ELF-1 (cell line): ENCODE measurements around the gene CCDC201.
A peak's percentile ranks its signal among the peaks of the same experiment; 100 is the strongest.

Experiments used
- DNase-seq: peaks from one replicate; pipeline ENCODE4 v3.0.0-alpha.2; 2016; ENCODE audit warnings: low read depth, low spot score

Gene CCDC201, protein sequence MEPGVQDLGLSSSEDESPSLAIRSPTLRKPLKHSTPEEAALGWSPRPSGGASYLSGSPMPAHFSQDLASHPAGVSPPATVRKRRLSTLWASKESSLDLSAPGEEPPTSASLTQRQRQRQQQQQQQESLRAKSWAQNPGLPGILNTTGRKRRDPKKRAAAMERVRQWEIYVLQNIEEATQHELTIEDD

DNA sequence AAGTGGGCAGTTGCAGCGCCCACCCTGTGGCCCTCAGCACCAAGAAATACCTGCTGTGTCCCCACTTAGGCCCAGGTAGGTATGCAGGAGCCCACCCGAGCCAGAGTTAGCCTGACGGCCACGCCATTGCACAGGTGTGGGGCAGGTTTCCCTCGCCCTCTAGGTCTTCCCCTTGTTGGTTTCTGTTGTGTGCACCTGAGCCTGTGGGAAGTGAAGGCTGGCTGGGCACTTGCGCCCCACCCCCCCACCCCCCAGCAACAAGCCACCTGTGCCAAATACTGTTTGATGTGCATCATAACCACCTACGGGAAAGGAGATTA lies at the start of gene CCDC201:
TSS of gene CCDC201 (minus strand) at position 48 of the 320 bp plus-strand sequence. CDS start 75 bp downstream, outside the sequence.
- no peak for DNase-seq

DNA sequence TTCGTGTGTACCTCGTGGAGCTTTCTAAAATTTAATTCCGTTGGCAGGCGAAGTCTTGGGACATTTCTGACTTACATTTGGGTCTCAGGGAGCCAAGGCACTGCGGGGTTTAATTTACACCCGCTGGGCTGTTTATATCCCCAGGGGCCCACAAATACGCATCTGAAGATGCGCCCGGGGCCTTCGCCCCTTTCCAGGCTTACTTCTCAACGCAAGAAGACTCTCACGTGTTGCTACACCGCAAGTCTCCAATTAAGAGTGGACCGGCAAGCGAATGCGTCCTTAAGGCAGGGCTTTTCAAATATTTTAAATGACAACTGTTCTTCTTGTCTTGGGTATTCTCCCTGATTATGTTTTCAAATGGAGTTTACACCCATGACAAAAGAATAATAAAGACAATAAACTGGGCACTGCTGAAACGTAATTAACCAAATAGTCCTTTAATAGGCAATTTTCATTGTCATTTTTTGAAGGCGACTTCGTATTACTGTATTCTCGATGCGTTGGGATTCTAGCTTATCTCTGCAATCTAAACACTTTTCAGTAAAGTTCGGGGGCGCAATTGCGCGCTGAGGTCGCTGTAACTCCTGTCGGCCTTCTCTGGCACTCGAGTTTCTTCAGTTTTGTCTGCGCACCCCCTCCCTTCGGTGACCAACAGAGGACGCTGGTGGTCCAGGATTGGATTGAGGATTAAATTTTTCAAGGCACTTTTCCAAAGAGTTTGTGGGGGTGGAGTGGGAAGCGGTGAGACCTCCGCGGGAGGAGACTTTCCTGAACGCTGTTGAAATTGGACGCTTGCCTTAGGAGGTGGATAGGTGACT lies 49.0 kb upstream of the CCDC201 start:
- peak; percentile 86 for DNase-seq

DNA sequence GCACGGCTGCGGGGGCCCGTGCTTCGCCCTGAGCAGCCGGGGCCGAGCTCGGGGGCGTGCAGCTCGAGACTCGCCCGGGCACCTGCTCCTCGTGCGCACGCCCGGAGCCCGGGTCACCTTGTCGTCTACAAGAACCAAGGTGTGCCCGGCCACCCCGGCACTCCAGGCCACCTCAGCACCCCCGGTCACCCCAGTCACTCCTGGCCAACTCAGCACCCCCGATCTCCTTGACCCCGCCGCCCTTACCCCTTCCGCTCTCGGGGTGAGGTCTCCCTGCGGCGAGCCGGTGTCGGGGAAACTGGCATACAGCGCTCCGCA lies 48.5 kb upstream of the CCDC201 start:
- DNase-seq, result no peak

DNA sequence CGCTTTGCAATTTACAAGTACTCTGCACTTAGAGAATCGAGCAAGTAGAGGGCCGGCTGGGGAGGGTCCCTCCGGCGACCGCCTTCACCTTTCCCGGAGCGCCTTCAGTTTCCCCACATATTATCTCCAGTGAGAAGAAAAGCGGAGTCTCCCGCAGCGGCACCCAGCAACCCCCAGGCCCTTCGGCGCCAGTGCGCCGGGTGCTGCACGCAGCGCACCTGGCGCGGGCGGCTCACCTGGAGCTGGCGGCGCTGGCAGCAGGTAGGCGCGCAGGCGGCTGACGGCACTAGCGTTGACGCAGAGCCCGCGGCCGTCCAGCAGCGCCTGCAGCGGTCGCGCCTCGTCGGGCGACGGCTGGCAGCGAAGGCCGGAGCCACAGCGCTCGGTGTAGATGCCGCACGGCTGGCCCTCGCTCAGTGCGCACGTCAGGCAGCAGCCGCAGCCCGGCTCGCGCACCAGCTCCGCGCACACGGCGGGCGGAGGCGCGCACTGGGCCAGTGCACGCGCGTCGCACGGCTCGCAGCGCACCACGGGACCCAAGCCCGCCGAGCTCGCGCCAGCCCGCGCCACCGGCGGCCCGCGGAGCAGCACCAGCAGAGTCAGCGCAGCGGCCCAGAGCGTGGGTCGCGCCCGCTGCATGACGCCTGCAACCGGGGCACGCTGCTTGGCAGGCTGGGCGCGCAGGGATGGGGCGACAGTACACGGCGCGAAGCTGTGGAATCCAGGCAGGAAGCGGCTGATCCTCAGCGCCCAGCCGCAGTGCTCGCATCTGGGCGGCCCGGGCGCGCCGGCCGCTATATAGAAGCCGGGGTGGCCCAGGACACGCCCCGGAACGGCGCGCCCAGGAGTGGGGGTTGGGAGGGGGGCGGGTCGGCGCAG lies 47.9 kb upstream of the CCDC201 start, which contains the start of gene IGFBP3:
TSS of gene IGFBP3 (minus strand) at position 771 of the 879 bp plus-strand sequence. CDS start at position 639, 132 bp downstream.
- DNase-seq, result peak; percentile 82

DNA sequence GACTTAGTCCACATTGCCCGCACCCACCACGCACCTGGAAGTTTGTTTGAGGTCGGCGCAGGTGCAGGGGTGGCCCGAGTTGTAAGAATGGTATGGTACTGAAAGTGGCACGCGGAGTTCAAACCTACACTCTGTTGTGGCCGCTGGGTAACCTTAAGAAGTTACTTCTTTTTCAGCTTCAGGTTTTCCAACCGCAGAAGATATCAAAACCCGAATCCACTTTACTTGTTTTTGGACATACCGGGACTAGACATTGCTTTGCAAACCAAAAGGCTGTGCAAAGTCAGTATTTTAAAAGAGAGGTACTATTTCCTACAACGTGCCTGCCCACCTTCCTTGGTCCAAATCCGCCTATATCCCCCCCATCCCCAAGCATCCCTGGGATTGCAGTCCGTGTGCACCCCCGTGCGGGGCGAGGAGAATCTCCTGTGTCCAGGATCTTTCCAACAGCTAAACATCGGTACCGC lies 47.1 kb upstream of the CCDC201 start:
- no peak for DNase-seq

DNA sequence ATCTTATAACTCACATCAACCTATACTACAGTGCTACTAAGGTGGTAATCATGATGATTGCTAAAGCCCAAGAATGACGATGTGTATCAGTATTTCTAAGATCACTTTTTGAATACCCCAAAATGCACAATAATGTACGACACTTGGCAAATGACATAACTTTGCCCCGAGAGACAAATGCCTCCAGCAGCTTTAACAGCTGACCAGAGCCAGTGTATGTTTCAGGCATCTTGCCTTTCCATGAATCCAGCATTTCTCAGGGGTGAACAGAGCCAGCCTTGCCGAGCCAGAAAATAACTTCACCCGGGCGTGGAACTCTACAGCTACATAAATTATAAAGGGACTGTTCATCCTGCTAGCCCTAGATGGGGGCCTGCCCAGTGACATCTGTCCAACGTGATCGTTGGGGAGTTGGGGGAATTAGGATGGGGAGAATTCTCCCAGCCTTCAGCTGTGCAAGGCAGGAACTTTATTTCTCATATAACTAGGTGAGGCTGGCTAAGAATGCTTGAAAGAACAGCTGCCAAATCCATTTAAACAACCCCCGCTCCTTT lies 46.4 kb upstream of the CCDC201 start:
- DNase-seq, result no peak

DNA sequence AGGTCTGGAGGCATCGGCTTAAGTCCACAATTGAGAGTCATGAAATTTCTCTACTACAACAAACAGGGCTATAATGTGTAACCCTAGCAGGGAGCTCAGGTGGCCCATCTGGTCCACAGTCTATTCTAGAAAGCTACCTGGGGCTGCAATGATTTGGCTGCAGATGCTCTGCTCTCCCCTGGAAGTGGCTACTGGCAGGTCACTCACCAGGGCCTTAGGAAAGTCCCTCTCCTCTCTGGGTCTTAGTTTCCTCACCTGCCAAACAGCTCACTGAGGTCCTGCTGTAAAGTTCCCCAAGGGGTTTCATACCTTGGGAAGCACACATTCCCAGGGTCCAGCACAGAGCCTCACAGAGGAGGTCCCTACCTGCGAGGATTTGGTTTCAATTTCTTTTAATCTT lies 45.7 kb upstream of the CCDC201 start:
- no peak for DNase-seq

DNA sequence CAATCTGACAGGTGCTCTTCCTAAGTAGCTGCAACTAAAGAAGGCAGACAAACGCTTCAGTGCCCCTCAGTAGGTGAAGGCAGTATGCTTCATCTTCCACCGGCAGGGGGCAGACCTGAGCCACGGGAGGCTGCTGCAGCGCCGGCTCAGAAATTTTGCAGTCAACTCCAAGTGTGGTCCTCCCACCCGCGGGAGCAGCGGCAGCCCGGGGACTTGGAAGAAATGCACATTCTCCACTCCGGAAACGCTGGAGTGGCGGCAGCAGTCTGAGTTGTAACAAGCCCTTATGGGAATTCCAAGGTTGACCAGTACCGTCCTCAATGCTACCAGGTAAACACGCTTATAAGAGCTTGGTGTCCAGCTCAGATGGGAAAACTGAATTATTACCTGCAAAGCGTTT lies 44.8 kb upstream of the CCDC201 start:
- DNase-seq, result peak; percentile 79

DNA sequence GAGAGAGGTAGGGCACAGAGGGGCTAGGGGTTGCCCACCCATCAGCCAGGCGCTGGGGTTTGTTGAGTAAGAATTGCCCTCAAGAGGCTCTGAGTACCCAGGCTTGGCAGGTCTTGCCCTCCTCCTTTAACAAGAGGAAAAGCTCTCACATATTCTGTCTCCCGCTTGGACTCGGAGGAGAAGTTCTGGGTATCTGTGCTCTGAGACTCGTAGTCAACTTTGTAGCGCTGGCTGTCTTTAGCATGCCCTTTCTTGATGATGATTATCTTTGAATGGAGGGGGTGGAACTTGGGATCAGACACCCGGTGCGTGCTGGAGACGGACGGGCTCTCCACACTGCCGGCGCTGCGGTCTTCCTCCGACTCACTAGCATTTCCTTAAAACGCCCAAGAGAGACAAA lies 44.2 kb upstream of the CCDC201 start:
- no peak for DNase-seq

DNA sequence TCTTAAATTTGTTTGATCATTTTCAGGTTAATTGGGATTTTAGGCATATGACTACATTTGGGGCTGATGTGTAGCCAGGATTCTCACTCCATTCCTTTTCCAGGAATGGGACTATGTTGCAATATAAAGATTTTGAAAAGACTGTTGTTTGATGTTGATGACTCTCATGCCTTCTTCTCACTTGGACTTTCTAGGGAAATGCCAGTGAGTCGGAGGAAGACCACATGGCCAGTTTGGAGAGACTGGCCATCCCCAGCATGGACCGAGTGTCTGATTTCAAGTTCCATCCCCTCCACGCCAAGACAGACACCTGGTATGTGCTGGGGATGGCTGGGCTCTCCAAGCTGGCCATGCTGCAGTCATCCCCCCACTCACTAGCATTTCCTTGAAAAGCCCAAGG lies 42.7 kb upstream of the CCDC201 start:
- no peak for DNase-seq

DNA sequence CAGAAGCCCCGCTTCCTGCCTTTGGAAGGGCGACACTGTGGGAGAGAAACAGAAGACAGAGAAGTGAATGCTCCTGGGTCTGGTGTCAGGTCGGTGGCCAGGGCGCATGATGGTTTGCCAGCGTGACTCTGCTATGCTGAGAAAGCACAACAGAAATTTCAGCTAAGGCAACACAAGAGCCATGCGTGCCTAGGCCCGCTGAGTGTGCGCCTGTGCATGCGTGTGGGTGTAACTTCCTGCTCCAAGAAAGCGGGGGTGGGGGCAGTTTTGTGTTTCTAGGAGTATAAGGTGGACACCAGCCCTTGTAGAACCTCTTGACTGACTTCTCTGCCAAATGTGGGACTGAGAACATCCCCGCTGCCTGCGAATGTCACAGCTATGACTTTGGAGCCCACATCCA lies 42.0 kb upstream of the CCDC201 start:
- no peak for DNase-seq

DNA sequence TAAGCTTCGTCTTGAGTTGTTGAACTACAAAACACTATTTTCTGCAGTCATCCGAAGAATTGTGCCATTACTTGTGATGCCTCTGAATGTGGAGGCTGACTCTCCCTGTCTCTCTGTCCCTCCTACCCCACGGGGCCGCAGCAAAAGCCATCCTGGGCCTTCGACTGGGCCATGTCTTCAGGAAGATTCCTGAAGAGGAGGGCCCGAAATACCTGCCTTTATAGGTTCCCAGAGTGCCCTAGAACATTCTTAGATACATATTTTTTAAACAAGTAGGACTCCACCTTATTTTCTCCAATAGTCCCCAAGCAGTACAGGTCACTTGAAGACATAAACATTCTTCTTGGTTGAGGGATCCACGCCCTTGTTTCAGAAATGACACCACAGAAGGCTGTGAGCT lies 40.1 kb upstream of the CCDC201 start:
- DNase-seq, result no peak

DNA sequence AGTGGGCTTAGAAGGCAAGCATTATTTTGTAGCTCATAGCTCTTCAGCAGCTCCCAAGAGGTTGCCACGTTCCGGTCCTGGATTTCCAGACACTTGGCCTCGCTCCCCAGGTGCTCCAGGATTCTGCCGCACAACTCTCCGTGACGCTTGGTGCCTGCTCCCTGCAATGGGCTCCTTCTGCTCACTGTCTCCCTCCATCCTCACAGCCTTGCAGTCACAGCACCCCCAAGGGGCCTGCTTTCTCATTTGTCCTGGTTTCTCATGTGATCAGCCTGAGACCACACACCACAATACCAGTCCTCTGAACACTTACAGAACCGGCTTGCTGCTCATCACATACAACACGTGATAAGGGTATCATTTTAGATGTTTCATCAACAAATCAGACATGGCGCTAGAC lies 38.4 kb upstream of the CCDC201 start:
- DNase-seq, result no peak

DNA sequence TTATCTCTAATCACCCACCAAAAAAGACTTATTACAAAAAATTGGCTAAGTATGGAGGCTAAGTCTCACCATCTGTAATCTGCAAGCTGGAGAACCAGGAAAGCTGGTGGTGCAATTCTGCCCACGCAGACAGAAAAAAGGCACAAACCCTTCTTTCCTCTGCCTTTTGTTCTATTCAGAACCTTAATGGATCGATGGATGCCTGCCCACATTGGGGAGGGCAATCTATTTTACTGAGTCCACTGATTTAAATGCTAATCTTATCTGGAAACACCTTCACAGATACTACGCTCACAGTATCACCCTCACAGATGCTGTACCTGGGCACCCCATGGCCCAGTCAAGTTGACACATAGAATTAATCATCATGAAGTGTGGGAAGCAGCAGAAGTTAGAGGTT lies 38.0 kb upstream of the CCDC201 start:
- no peak for DNase-seq

DNA sequence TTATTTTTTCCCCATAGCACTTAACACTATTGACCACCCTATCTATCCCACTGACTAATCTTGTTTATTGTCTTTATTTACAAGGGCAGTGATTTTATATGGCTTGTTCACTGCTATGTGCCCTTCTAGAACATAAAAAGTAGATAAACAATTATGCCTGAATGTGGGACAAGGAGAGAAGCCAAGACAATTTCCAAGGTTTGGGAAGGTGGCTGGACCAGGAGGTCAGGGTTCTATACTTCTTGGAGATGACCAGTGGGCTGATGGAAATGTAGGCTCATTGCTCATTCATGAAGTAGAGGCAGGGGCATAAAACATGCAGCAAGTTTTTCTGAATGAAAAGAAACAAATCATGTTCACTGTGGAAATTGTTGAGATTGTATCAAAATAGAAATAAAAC lies 36.7 kb upstream of the CCDC201 start:
- no peak for DNase-seq

DNA sequence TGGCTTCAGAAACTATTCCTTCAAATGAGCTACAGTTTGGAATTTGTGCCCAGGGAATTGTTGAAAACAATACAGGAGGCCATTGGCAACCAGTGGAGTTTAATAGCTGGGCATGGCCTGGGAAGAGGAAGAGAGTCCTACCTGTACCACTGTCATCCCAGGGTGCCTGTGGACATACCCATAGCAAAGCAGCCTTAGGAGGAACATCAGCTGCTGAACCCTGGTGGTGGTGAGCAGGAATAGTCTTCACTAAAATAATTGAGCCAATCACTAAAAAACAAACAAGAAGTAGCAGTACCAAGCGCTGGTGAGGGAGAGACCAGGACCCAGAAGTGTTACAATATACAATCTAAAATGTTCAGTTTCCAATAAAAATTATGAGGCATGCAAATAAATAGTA lies 29.9 kb upstream of the CCDC201 start:
- no peak for DNase-seq

DNA sequence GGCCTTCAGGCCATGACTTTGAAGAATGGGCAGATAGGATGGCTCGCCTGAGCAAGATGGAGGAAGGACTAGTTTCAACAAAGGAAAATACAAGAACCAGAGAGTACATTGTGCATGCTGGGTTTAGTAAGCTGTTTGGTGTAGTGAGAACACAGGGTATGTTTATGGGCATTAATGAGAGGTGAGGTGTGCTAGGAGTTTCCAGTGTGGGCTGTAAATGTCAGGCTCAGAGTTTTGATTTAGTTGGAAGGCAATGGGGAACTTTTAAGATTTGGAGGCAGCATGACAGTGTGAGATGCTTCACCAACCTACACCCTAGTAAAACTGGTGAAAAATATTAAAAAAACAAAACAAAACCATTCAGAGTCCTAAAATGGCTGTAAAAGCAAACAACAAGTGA lies 28.7 kb upstream of the CCDC201 start:
- no peak for DNase-seq

DNA sequence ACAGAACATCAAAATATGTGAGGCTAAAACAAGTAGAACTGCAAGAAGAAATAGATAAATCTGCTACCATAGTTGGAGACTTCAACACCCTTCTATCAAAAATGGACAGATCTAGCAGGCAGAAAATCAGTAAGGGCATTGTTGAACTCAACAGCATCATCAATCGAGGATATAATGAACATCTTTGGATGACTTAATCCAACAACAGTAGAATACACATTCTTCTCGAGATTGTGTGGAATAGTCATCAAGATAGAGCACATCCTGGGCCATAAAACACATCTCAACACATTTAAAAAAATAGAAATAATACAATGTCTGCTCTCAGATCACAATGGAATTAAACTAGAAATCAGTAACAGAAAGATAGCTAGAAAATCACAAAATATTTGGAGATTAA lies 25.3 kb upstream of the CCDC201 start:
- no peak for DNase-seq

DNA sequence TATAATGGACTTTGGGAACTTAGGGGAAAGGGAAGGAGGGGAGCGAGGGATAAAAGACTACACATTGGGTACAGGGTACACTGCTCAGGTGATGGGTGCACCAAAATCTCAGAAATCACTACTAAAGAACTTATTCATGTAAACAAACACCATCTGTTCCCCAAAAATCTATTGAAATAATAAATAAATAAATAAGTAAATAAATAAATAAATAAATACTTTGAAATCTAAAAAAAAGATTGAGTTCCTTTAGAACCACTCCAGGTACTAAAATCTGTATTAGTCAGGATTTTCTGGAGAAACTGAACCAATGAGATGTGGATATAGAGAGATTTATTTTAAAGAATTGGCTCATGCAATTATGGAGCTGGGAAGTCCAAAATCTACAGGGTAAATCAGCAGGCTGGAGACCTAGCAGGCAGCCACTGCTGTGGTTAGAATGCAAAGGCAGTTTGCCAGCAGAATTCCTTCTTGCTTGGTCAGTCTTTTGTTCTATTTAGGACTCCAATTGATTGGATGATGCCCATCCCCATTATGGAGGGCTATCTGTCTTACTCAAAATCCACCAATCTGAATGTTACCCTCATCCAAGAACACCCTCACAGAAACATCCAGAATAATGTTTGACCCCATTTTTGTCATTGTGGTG lies 24.3 kb upstream of the CCDC201 start:
- DNase-seq, result no peak

DNA sequence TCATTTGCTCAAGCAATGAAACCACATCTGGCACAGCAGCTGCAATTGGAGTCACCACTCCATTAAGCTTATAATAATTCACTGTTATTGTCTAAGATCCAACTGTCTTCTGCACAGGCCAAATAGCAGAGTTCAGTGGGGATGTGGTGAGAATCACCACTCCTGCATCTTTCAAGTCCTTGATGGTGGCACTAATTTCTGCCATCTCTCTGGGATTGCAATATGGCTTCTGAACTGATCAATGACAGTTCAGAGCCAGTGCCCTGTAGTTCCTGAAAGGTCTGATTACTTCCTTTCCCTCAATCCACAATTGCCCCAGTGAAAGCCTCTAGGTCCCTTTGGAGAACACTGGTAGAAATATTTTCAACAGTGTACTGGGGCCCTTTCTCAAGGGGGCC lies 21.8 kb upstream of the CCDC201 start:
- no peak for DNase-seq

DNA sequence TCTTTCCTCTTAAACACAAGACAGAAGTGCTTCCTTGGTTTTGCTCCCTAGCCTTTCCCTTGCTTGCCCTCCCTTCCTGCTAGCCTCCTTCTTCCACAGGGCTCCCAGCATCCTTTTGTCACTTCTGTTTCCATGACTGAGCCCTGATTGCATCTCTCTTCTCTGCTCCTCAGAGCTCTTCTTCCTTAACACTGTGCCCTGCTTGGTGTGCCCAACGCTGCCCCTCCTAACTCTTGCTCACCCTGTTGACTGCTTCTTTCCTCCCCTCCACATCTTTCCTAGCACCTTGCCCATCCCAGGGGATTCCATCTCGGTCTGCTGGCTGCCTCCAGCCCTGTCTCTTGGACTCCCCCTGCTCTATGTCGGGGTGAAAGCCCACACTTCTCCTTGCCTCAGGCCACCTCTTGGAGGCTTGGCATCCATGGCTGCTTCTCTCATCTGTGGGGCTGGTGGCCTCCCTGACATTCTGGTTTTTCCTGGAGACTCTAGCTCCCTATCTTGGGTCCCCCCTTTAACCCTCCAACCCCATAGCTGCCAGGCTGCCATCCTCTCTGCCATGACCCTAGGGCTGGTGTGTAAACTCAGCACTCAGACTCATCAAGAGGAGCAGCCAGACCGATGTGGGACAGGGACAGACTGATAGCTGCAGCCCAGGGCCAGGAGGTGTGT lies 21.2 kb upstream of the CCDC201 start:
- DNase-seq, result no peak
